SK-N-SH (cell line): ENCODE results near the gene HM13. TPM values are rescaled to one million over a fixed set of nuclear protein-coding genes. Genes with fewer than 3 reads are reported as not detected.

Experiments used
- CTCF ChIA-PET: fragments of 300-600, 350-600 bp; formaldehyde crosslinking; extraction: SDS; loops from one replicate; lab custom pipeline; 2021; lab: Yijun Ruan, JAX
- POLR2A ChIA-PET: fragments of 350-600 bp; sonication (Branson Sonifier 250); formaldehyde crosslinking; extraction: SDS; loops from one replicate; lab custom pipeline; 2020; ENCODE audit warnings: antibody characterized with exemption, inconsistent platforms; lab: Yijun Ruan, JAX
- DNase-seq: peaks from one replicate; pipeline ENCODE4 v3.0.0; 2012
- H2AFZ ChIP-seq: fragments of 200-600 bp; sonication (generic); 2 replicates; pipeline ENCODE4 v1.8.1; 2016; ENCODE audit warnings: antibody characterized with exemption, mild to moderate bottlenecking, low read depth
- H3F3A ChIP-seq: fragments of 200-600 bp; sonication (generic); replicated peaks from 2 replicates; pipeline ENCODE3; 2016; ENCODE audit warnings: antibody characterized with exemption, mild to moderate bottlenecking; ENCODE audit not compliant: insufficient read depth
- H3K27ac ChIP-seq, 2 experiments: fragments of 200-500 bp in 1 of 2; fragments of 200-600 bp in 1 of 2; sonication (Bioruptor generic) in 1 of 2; sonication (generic), shearing (Covaris generic) in 1 of 2; 2 replicates each; pipeline versions ENCODE4 v1.5.1 to v1.6.1; 2014 to 2016; ENCODE audit warnings: low read depth in 2 of 2, inconsistent platforms in 1 of 2, low read length in 1 of 2, mild to moderate bottlenecking in 1 of 2, mixed read lengths in 1 of 2
- H3K27me3 ChIP-seq: fragments of 200-600 bp; sonication (generic), shearing (Covaris generic); 2 replicates; pipeline ENCODE4 v1.6.1; 2016; ENCODE audit warnings: mixed run types; ENCODE audit not compliant: insufficient read depth
- H3K36me3 ChIP-seq, 2 experiments: fragments of 200-500 bp in 1 of 2; fragments of 200-600 bp in 1 of 2; sonication (Bioruptor generic) in 1 of 2; sonication (generic) in 1 of 2; replicated peaks in 1 of 2; 2 replicates each; pipeline versions ENCODE3 to v1.5.1; 2014 to 2016; ENCODE audit warnings: low read length in 1 of 2, mild to moderate bottlenecking in 1 of 2; ENCODE audit not compliant: insufficient read depth in 2 of 2, control insufficient read depth in 1 of 2
- H3K4me1 ChIP-seq, 2 experiments: fragments of 200-500 bp in 1 of 2; fragments of 200-600 bp in 1 of 2; sonication (Bioruptor generic) in 1 of 2; sonication (generic), shearing (Covaris generic) in 1 of 2; 2 replicates each; pipeline versions ENCODE4 v1.5.1 to v1.6.1; 2014 to 2016; ENCODE audit warnings: low read depth in 1 of 2, low read length in 1 of 2, mixed run types in 1 of 2; ENCODE audit not compliant: insufficient read depth in 2 of 2, control insufficient read depth in 1 of 2
- H3K4me2 ChIP-seq: fragments of 200-600 bp; sonication (generic), shearing (Covaris generic); 2 replicates; pipeline ENCODE4 v1.6.1; 2017; ENCODE audit warnings: mixed run types
- H3K4me3 ChIP-seq, 2 experiments: fragments of 200-500 bp in 1 of 2; fragments of 200-600 bp in 1 of 2; sonication (Bioruptor generic) in 1 of 2; sonication (generic), shearing (Covaris generic) in 1 of 2; 2 replicates each; pipeline versions ENCODE4 v1.5.1 to v1.8.1; 2014 to 2016; ENCODE audit warnings: low read depth in 2 of 2, inconsistent platforms in 1 of 2, low read length in 1 of 2, mild to moderate bottlenecking in 1 of 2, mixed read lengths in 1 of 2, moderate library complexity in 1 of 2
- H3K79me2 ChIP-seq: fragments of 200-600 bp; sonication (generic); 2 replicates; pipeline ENCODE4 v1.8.1; 2017; ENCODE audit warnings: mild to moderate bottlenecking; ENCODE audit not compliant: insufficient read depth
- H3K9ac ChIP-seq: fragments of 200-600 bp; sonication (generic); 2 replicates; pipeline ENCODE4 v1.6.1; 2017; ENCODE audit warnings: mixed run types
- H3K9me2 ChIP-seq: fragments of 200-600 bp; sonication (generic); 2 replicates; pipeline ENCODE4 v1.6.1; 2017; ENCODE audit warnings: mixed run types
- H3K9me3 ChIP-seq: fragments of 200-600 bp; sonication (generic); 2 replicates; pipeline ENCODE4 v1.6.1; 2017; ENCODE audit warnings: mixed run types, mild to moderate bottlenecking, moderate library complexity
- H4K20me1 ChIP-seq: fragments of 200-600 bp; sonication (generic); 2 replicates; pipeline ENCODE4 v1.6.1; 2017; ENCODE audit warnings: mild to moderate bottlenecking, mixed run types; ENCODE audit not compliant: insufficient read depth
- CHD2 ChIP-seq: fragments of 150-350 bp; IDR thresholded peaks from 2 replicates; pipeline ENCODE4 v1.6.1; 2018; ENCODE audit warnings: low read length; ENCODE audit not compliant: partially characterized antibody
- EZH2phosphoT487 ChIP-seq: fragments of 200-600 bp; sonication (generic); IDR thresholded peaks from 2 replicates; pipeline ENCODE4 v1.6.1; 2017; ENCODE audit warnings: low read depth, mixed run types, mild to moderate bottlenecking, antibody characterized with exemption, moderate library complexity, borderline replicate concordance
- FOSL2 ChIP-seq: IDR thresholded peaks from 2 replicates; pipeline ENCODE4 v1.4.0; 2012; ENCODE audit warnings: low read depth, mild to moderate bottlenecking, moderate library complexity, borderline replicate concordance
- FOXJ3 ChIP-seq: sonication (generic); formaldehyde crosslinking; IDR thresholded peaks from 2 replicates; pipeline ENCODE4 v1.5.1; 2020; ENCODE audit warnings: mild to moderate bottlenecking, missing genetic modification reagents
- GABPA ChIP-seq: IDR thresholded peaks from 2 replicates; pipeline ENCODE4 v1.4.0; 2012; ENCODE audit warnings: low read depth, mild to moderate bottlenecking
- GATA2 ChIP-seq: sonication (generic); formaldehyde crosslinking; IDR thresholded peaks from 2 replicates; pipeline ENCODE4 v1.5.0; 2020; ENCODE audit warnings: mild to moderate bottlenecking, missing genetic modification reagents
- JUND ChIP-seq: IDR thresholded peaks from 2 replicates; pipeline ENCODE4 v1.4.0; 2012
- MAX ChIP-seq: IDR thresholded peaks from 2 replicates; pipeline ENCODE4 v1.4.0; 2012; ENCODE audit warnings: low read depth
- MEF2A ChIP-seq: IDR thresholded peaks from 2 replicates; pipeline ENCODE4 v1.4.0; 2012; ENCODE audit warnings: low read depth, borderline replicate concordance
- NRF1 ChIP-seq: IDR thresholded peaks from 2 replicates; pipeline ENCODE4 v1.6.1; 2012; ENCODE audit warnings: low read depth, mild to moderate bottlenecking, low read length
- RAD21 ChIP-seq: IDR thresholded peaks from 2 replicates; pipeline ENCODE4 v1.6.1; 2012; ENCODE audit warnings: mild to moderate bottlenecking, low read length
- REST ChIP-seq: IDR thresholded peaks from 2 replicates; pipeline ENCODE4 v1.6.1; 2012; ENCODE audit warnings: mild to moderate bottlenecking, low read depth, low read length, moderate library complexity
- RFX5 ChIP-seq: IDR thresholded peaks from 2 replicates; pipeline ENCODE4 v1.6.1; 2012; ENCODE audit warnings: mild to moderate bottlenecking, improper control_type of control experiment, low read length
- RXRA ChIP-seq: IDR thresholded peaks from 2 replicates; pipeline ENCODE4 v1.4.0; 2012; ENCODE audit warnings: low read depth, mild to moderate bottlenecking, borderline replicate concordance
- SIN3A ChIP-seq: IDR thresholded peaks from 2 replicates; pipeline ENCODE4 v1.6.1; 2012; ENCODE audit warnings: low read depth, mild to moderate bottlenecking, low read length, moderate library complexity, borderline replicate concordance
- TAF1 ChIP-seq: IDR thresholded peaks from 2 replicates; pipeline ENCODE4 v1.6.1; 2012; ENCODE audit warnings: low read depth, mild to moderate bottlenecking, low read length, moderate library complexity, borderline replicate concordance
- TCF12 ChIP-seq: IDR thresholded peaks from 2 replicates; pipeline ENCODE4 v1.4.0; 2012
- USF1 ChIP-seq: IDR thresholded peaks from 2 replicates; pipeline ENCODE4 v1.4.0; 2012; ENCODE audit warnings: low read depth, borderline replicate concordance
- YY1 ChIP-seq: IDR thresholded peaks from 2 replicates; pipeline ENCODE4 v1.4.0; 2012; ENCODE audit warnings: low read depth, mild to moderate bottlenecking
- ZBTB33 ChIP-seq: IDR thresholded peaks from 2 replicates; pipeline ENCODE4 v1.4.0; 2012; ENCODE audit warnings: low read depth, borderline replicate concordance
- WGBS: methylation state at CpG from one replicate; pipeline ENCODE4 v1.1.6; 2017; ENCODE audit warnings: low lambda C conversion rate; 5-methylcytosine and 5-hydroxymethylcytosine counted together
- polyA plus RNA-seq, 3 experiments: library from polyadenylated mRNA; depleted of rRNA; stranded (reverse); fragments of >200 nt; gene quantifications; 2 replicates each; pipeline ENCODE4 v1.2.3, GENCODE V29; 2012
- TF ChIP-seq, protein P1 (sequence below): fragments of 150-350 bp; IDR thresholded peaks from 2 replicates; pipeline ENCODE4 v1.6.1; 2017; ENCODE audit warnings: antibody characterized with exemption, low read length, low read depth, borderline replicate concordance

The HM13 gene
- polyA plus RNA-seq, 1 of the 3 experiments (the other 2 are of a cell fraction), result 160 TPM

- Histone ChIP-seq H3K27ac (no peak overlapping the region), H3K9me2 (no peaks in the 10 kb centered on the region), H3K36me3 (no peaks in the 10 kb centered on the region), H3K4me2 (no peak overlapping the region), H4K20me1 (no peaks in the 10 kb centered on the region), H3K4me1 (peaks cover 0 to 5% of the 10 kb centered on the region in 2 experiments; a peak in 2 of 4 replicates), H3K9ac (no peak overlapping the region), H3K9me3 (no peaks in the 10 kb centered on the region), H2AFZ (no peak overlapping the region), H3K27me3 (no peaks in the 10 kb centered on the region), H3K79me2 (no peaks in the 10 kb centered on the region)
- WGBS, result 60% methylated on average over 3 of the region's 3 CpGs
- POLR2A ChIA-PET, result no interaction called here
- TF ChIP-seq ZBTB33 (no peak), JUND (no peak), RXRA (no peak), MAX (no peak), YY1 (no peak), RFX5 (no peak), RAD21 (no peak), TCF12 (no peak), CHD2 (no peak), EZH2phosphoT487 (no peak), MEF2A (no peak), USF1 (no peak), FOSL2 (no peak), TAF1 (no peak)
- TF ChIP-seq, protein P1, sequence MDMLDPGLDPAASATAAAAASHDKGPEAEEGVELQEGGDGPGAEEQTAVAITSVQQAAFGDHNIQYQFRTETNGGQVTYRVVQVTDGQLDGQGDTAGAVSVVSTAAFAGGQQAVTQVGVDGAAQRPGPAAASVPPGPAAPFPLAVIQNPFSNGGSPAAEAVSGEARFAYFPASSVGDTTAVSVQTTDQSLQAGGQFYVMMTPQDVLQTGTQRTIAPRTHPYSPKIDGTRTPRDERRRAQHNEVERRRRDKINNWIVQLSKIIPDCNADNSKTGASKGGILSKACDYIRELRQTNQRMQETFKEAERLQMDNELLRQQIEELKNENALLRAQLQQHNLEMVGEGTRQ, result no peak
- TF ChIP-seq, all 33 proteins: peak for 0
- Histone ChIP-seq H3F3A (no peaks in the 10 kb centered on the region), H3K4me3 (no peak overlapping the region)
- no peak for DNase-seq
- CTCF ChIA-PET, result interaction anchor here (0.8 to 9.8 kb wide), 2 partner anchors 13 to 28 kb away, joined by 3 to 79 read pairs; no protein-coding TSS in a partner anchor
Measured at GRCh38 chr20:31489152-31489551, 25.1 kb upstream of the HM13 start.

- Histone ChIP-seq H2AFZ (no peak overlapping the region), H4K20me1 (no peaks in the 10 kb centered on the region), H3F3A (no peaks in the 10 kb centered on the region), H3K9ac (no peak overlapping the region), H3K79me2 (no peaks in the 10 kb centered on the region), H3K4me3 (no peak overlapping the region), H3K4me2 (no peak overlapping the region), H3K27me3 (no peaks in the 10 kb centered on the region), H3K4me1 (no peaks in the 10 kb centered on the region), H3K27ac (no peak overlapping the region), H3K36me3 (no peaks in the 10 kb centered on the region), H3K9me2 (no peaks in the 10 kb centered on the region), H3K9me3 (no peaks in the 10 kb centered on the region)
- 94% methylated on average over 3 of the region's 3 CpGs for WGBS
- ChIA-PET CTCF (interaction anchor here (1.1 to 9.8 kb wide), 2 partner anchors 12 to 30 kb away, joined by 3 to 79 read pairs; no protein-coding TSS in a partner anchor), POLR2A (no interaction called here)
- DNase-seq, result no peak
- TF ChIP-seq REST (no peak), GATA2 (CRISPR knock-in tag) (no peak), SIN3A (no peak), FOXJ3 (CRISPR knock-in tag) (no peak), NRF1 (no peak), GABPA (no peak)
- TF ChIP-seq, protein P1, result no peak
Measured at GRCh38 chr20:31490752-31491151, 23.5 kb upstream of the HM13 start.
